ENCODE measurements around the gene KRI1.

DNA sequence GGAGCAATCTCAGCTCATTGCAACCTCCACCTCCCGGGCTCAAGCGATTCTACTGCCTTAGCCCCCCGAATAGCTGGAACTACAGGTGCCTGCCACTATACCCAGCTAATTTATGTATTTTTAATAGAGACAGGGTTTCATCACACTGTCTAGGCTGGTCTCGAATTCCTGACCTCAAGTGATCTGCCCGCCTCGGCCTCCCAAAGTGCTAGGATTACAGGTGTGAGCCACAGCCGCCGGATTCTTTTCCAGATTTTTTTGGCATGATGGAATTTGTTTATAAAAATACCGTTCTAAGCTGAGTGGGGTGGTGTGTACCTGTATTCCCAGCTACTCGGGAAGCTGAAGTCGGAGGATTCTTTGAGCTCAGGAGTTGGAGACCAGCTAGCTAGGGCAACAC, 28.1 kb downstream of the KRI1 start:
- TF ChIP-seq POLR2A (IDR thresholded peaks at IDR 0.05) (no peak), POLR2AphosphoS5 (IDR thresholded peaks at IDR 0.05) (no peak), EP300 (IDR thresholded peaks at IDR 0.05) (no peak)
- TF ChIP-seq, protein P1, sequence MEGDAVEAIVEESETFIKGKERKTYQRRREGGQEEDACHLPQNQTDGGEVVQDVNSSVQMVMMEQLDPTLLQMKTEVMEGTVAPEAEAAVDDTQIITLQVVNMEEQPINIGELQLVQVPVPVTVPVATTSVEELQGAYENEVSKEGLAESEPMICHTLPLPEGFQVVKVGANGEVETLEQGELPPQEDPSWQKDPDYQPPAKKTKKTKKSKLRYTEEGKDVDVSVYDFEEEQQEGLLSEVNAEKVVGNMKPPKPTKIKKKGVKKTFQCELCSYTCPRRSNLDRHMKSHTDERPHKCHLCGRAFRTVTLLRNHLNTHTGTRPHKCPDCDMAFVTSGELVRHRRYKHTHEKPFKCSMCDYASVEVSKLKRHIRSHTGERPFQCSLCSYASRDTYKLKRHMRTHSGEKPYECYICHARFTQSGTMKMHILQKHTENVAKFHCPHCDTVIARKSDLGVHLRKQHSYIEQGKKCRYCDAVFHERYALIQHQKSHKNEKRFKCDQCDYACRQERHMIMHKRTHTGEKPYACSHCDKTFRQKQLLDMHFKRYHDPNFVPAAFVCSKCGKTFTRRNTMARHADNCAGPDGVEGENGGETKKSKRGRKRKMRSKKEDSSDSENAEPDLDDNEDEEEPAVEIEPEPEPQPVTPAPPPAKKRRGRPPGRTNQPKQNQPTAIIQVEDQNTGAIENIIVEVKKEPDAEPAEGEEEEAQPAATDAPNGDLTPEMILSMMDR (IDR thresholded peaks at IDR 0.05) = no peak
